H1 (cell line): ENCODE data around the gene GPM6B. TPM values are rescaled to one million over a fixed set of nuclear protein-coding genes. Genes with fewer than 3 reads are reported as not detected.

Experiments
- CTCF ChIA-PET: fragments of 300-600 bp; sonication (Branson Sonifier 250); formaldehyde crosslinking; loops from one replicate; lab custom pipeline; 2021; ENCODE audit not compliant: partially characterized antibody; lab: Charles Lee
- POLR2A ChIA-PET: fragments of 300-600 bp; sonication (Branson Sonifier 250); formaldehyde crosslinking; loops from one replicate; lab custom pipeline; 2021; ENCODE audit warnings: inconsistent platforms; ENCODE audit not compliant: partially characterized antibody; lab: Charles Lee
- DNase-seq, 2 experiments: peaks; one replicate each; pipeline versions ENCODE4 v3.0.0 to v3.0.0-alpha.2; 2010 to 2022; ENCODE audit warnings: low spot score in 2 of 2, low read depth in 1 of 2, mixed read lengths in 1 of 2
- FAIRE-seq: peaks from 2 replicates; lab custom pipeline; 2011; peaks lifted over from hg19 to GRCh38; lab: Jason Lieb, UNC
- H2AFZ ChIP-seq: 2 replicates; pipeline ENCODE4 v1.8.1; 2012; ENCODE audit warnings: low read length, inconsistent platforms
- H2AK5ac ChIP-seq: 2 replicates; pipeline ENCODE4 v1.6.1; 2013; ENCODE audit warnings: low read depth, low read length
- H2BK120ac ChIP-seq: replicated peaks from 2 replicates; pipeline ENCODE3; 2013; ENCODE audit warnings: low read depth, low read length, inconsistent platforms
- H2BK12ac ChIP-seq: 2 replicates; pipeline ENCODE4 v1.6.1; 2013; ENCODE audit warnings: low read depth, low read length
- H2BK15ac ChIP-seq: 2 replicates; pipeline ENCODE4 v1.6.1; 2013; ENCODE audit warnings: low read length
- H2BK20ac ChIP-seq: 2 replicates; pipeline ENCODE4 v1.6.1; 2013; ENCODE audit warnings: low read length
- H2BK5ac ChIP-seq: 2 replicates; pipeline ENCODE4 v1.6.1; 2013; ENCODE audit warnings: low read depth, low read length
- H3K14ac ChIP-seq: 2 replicates; pipeline ENCODE4 v1.6.1; 2013; ENCODE audit warnings: inconsistent platforms; ENCODE audit not compliant: insufficient read length
- H3K18ac ChIP-seq: 2 replicates; pipeline ENCODE4 v1.6.1; 2013; ENCODE audit warnings: low read length; ENCODE audit errors: extremely low read depth
- H3K23ac ChIP-seq: 2 replicates; pipeline ENCODE4 v1.6.1; 2013; ENCODE audit warnings: inconsistent platforms; ENCODE audit not compliant: insufficient read length
- H3K23me2 ChIP-seq: 2 replicates; pipeline ENCODE4 v1.6.1; 2013; ENCODE audit warnings: low read depth, low read length
- H3K27ac ChIP-seq: 2 replicates; pipeline ENCODE4 v1.6.1; 2011; ENCODE audit warnings: low read depth, low read length, inconsistent platforms
- H3K27me3 ChIP-seq, 4 experiments: replicated peaks in 1 of 4; 1 replicate in 1 of 4; 2 replicates in 3 of 4; pipeline versions ENCODE4 v1.6.1 to v1.8.1; 2011 to 2013; ENCODE audit warnings: low read length in 3 of 4, mild to moderate bottlenecking in 3 of 4, inconsistent platforms in 2 of 4, mixed read lengths in 2 of 4, moderate library complexity in 1 of 4; ENCODE audit not compliant: control insufficient read depth in 3 of 4, insufficient read depth in 3 of 4; ENCODE audit errors: extremely low read depth in 1 of 4
- H3K36me3 ChIP-seq, 4 experiments: 2 replicates each; pipeline versions ENCODE4 v1.6.1 to v1.8.1; 2011 to 2013; ENCODE audit warnings: mild to moderate bottlenecking in 4 of 4, low read length in 3 of 4, moderate library complexity in 2 of 4, control low read depth in 1 of 4, inconsistent platforms in 1 of 4; ENCODE audit not compliant: insufficient read depth in 4 of 4, control insufficient read depth in 2 of 4
- H3K4ac ChIP-seq: replicated peaks from 2 replicates; pipeline ENCODE3; 2013; ENCODE audit warnings: low read length, low read depth, mixed read lengths, inconsistent platforms; ENCODE audit not compliant: insufficient read length
- H3K4me1 ChIP-seq, 4 experiments: replicated peaks in 1 of 4; 1 replicate in 1 of 4; 2 replicates in 3 of 4; pipeline versions ENCODE4 v1.6.1 to v1.8.1; 2011 to 2013; ENCODE audit warnings: low read length in 3 of 4, inconsistent platforms in 2 of 4, mixed read lengths in 1 of 4; ENCODE audit not compliant: insufficient read depth in 4 of 4, control insufficient read depth in 3 of 4
- H3K4me2 ChIP-seq, 2 experiments: 2 replicates each; pipeline versions ENCODE4 v1.6.1 to v1.8.1; 2011 to 2013; ENCODE audit warnings: low read depth in 2 of 2, low read length in 2 of 2, control low read depth in 1 of 2, inconsistent platforms in 1 of 2, mild to moderate bottlenecking in 1 of 2; ENCODE audit not compliant: insufficient read depth in 1 of 2
- H3K4me3 ChIP-seq, 4 experiments: fragments of 200-600, 300-600 bp in 1 of 4; sonication (generic), shearing (Covaris generic), sonication (Bioruptor Twin) in 1 of 4; 2 replicates each; pipeline versions ENCODE4 v1.5.1 to v1.8.1; 2011 to 2016; ENCODE audit warnings: low read length in 4 of 4, low read depth in 3 of 4, control low read depth in 2 of 4, inconsistent platforms in 2 of 4, mild to moderate bottlenecking in 2 of 4, mixed read lengths in 1 of 4, moderate library complexity in 1 of 4; ENCODE audit not compliant: insufficient read depth in 2 of 4; ENCODE audit errors: extremely low read depth in 1 of 4
- H3K56ac ChIP-seq: replicated peaks from 2 replicates; pipeline ENCODE3; 2013; ENCODE audit warnings: low read depth, mild to moderate bottlenecking, mixed read lengths, low read length, inconsistent platforms; ENCODE audit not compliant: insufficient read length
- H3K79me1 ChIP-seq: 2 replicates; pipeline ENCODE4 v1.6.1; 2013; ENCODE audit warnings: low read depth, low read length, control low read depth
- H3K79me2 ChIP-seq, 2 experiments: 2 replicates each; pipeline versions ENCODE4 v1.6.1 to v1.8.1; 2012 to 2013; ENCODE audit warnings: low read length in 2 of 2, mild to moderate bottlenecking in 2 of 2, inconsistent platforms in 1 of 2; ENCODE audit not compliant: insufficient read depth in 2 of 2, control insufficient read depth in 1 of 2
- H3K9ac ChIP-seq, 4 experiments: replicated peaks in 1 of 4; 1 replicate in 1 of 4; 2 replicates in 3 of 4; pipeline versions ENCODE4 v1.6.1 to v1.8.1; 2011 to 2013; ENCODE audit warnings: low read depth in 3 of 4, low read length in 3 of 4, control low read depth in 2 of 4, mild to moderate bottlenecking in 2 of 4, moderate library complexity in 2 of 4, inconsistent platforms in 1 of 4; ENCODE audit errors: extremely low read depth in 1 of 4
- H3K9me3 ChIP-seq, 2 experiments: 2 replicates each; pipeline versions ENCODE4 v1.6.1 to v1.8.1; 2012 to 2013; ENCODE audit warnings: mild to moderate bottlenecking in 2 of 2, moderate library complexity in 2 of 2, control low read depth in 1 of 2, inconsistent platforms in 1 of 2, low read depth in 1 of 2, low read length in 1 of 2, mixed read lengths in 1 of 2; ENCODE audit not compliant: insufficient read depth in 2 of 2
- H4K20me1 ChIP-seq, 2 experiments: replicated peaks in 1 of 2; 2 replicates each; pipeline versions ENCODE3 to v1.8.1; 2011 to 2013; ENCODE audit warnings: inconsistent platforms in 2 of 2, low read length in 2 of 2, mild to moderate bottlenecking in 1 of 2; ENCODE audit not compliant: insufficient read depth in 2 of 2, control insufficient read depth in 1 of 2
- H4K5ac ChIP-seq: 2 replicates; pipeline ENCODE4 v1.6.1; 2013; ENCODE audit warnings: low read length, low read depth, mixed read lengths, inconsistent platforms; ENCODE audit not compliant: insufficient read length
- H4K8ac ChIP-seq: 2 replicates; pipeline ENCODE4 v1.8.0; 2013; ENCODE audit warnings: mild to moderate bottlenecking, moderate library complexity, low read length, inconsistent platforms; ENCODE audit not compliant: insufficient read depth; ENCODE audit errors: extremely low read depth
- H4K91ac ChIP-seq: replicated peaks from 2 replicates; pipeline ENCODE3; 2013; ENCODE audit warnings: low read length, mixed read lengths, inconsistent platforms; ENCODE audit not compliant: insufficient read length
- CHD1 ChIP-seq: IDR thresholded peaks from 2 replicates; pipeline ENCODE4 v1.6.1; 2012; ENCODE audit warnings: low read depth, low read length, improper control_type of control experiment
- CHD2 ChIP-seq: IDR thresholded peaks from 2 replicates; pipeline ENCODE4 v1.6.1; 2012; ENCODE audit warnings: low read length, improper control_type of control experiment
- EP300 ChIP-seq, 2 experiments: IDR thresholded peaks; 1 replicate in 1 of 2; 2 replicates in 1 of 2; pipeline ENCODE4 v1.6.1; 2011 to 2012; ENCODE audit warnings: low read depth in 2 of 2, low read length in 2 of 2, mild to moderate bottlenecking in 2 of 2, borderline replicate concordance in 1 of 2, inconsistent platforms in 1 of 2, moderate library complexity in 1 of 2
- FOSL1 ChIP-seq: IDR thresholded peaks from 2 replicates; pipeline ENCODE4 v1.6.1; 2011; ENCODE audit warnings: mild to moderate bottlenecking, low read depth, low read length, moderate library complexity; ENCODE audit not compliant: insufficient read depth
- GABPA ChIP-seq: IDR thresholded peaks from 2 replicates; pipeline ENCODE4 v1.6.1; 2011; ENCODE audit warnings: mild to moderate bottlenecking, low read length, moderate library complexity, borderline replicate concordance; ENCODE audit not compliant: insufficient read depth
- KDM1A ChIP-seq: fragments of 200-600, 300-600 bp; sonication (generic); IDR thresholded peaks from 2 replicates; pipeline ENCODE4 v1.7.1; 2016; ENCODE audit warnings: mild to moderate bottlenecking, low read length, borderline replicate concordance
- POU5F1 ChIP-seq: IDR thresholded peaks from 2 replicates; pipeline ENCODE4 v1.6.1; 2011; ENCODE audit warnings: low read depth, mild to moderate bottlenecking, low read length, moderate library complexity
- SIN3A ChIP-seq, 2 experiments: IDR thresholded peaks in 1 of 2; conservative IDR thresholded peaks in 1 of 2; 2 replicates each; pipeline ENCODE4 v1.6.1; 2011 to 2012; ENCODE audit warnings: low read length in 2 of 2, improper control_type of control experiment in 1 of 2, low read depth in 1 of 2, mild to moderate bottlenecking in 1 of 2
- TAF1 ChIP-seq: IDR thresholded peaks from 2 replicates; pipeline ENCODE4 v1.6.1; 2011; ENCODE audit warnings: mild to moderate bottlenecking, low read depth, low read length
- TBP ChIP-seq: IDR thresholded peaks from 2 replicates; pipeline ENCODE4 v1.6.1; 2011; ENCODE audit warnings: low read depth, low read length, improper control_type of control experiment
- TCF12 ChIP-seq: IDR thresholded peaks from 2 replicates; pipeline ENCODE4 v1.6.1; 2011; ENCODE audit warnings: low read depth, mild to moderate bottlenecking, low read length
- TEAD4 ChIP-seq: IDR thresholded peaks from 2 replicates; pipeline ENCODE4 v1.6.1; 2012; ENCODE audit warnings: low read depth, low read length, inconsistent platforms, mixed read lengths
- WGBS, 2 experiments: shearing (Covaris generic) in 1 of 2; methylation state at CpG; one replicate each; pipeline versions ENCODE4 v1.1.6 to v1.1.7; 2013 to 2015; ENCODE audit warnings: low lambda C conversion rate in 2 of 2, mixed read lengths in 2 of 2, inconsistent platforms in 1 of 2, low coverage in 1 of 2, missing lambda C conversion rate in 1 of 2; ENCODE audit not compliant: insufficient replicate concordance in 2 of 2, insufficient coverage in 1 of 2, insufficient read length in 1 of 2; ENCODE audit errors: extremely low coverage in 1 of 2, missing lambda C conversion rate in 1 of 2; 5-methylcytosine and 5-hydroxymethylcytosine counted together
- polyA plus RNA-seq, 7 experiments: library from polyadenylated mRNA; depleted of rRNA in 3 of 7; stranded (reverse) in 5 of 7; unstranded in 2 of 7; fragments of >200 nt in 5 of 7; fragments of 200-250 nt in 2 of 7; gene quantifications; 1 replicate in 5 of 7; 2 replicates in 1 of 7; 4 replicates in 1 of 7; pipeline versions ENCODE4 v1.2.1 to v1.2.3, GENCODE V29; 2011 to 2013; ENCODE audit warnings: missing spikeins in 2 of 7, mixed read lengths in 2 of 7
- total RNA-seq: library from RNA; stranded (reverse); fragmentation: NEBNext Ultra II Directional; extraction: Animal tissue kit (Norgen Biotek cat#: 25700); gene quantifications from 2 replicates; pipeline ENCODE4 v1.2.1, GENCODE V29; 2021
- TF ChIP-seq, protein P1 (sequence below): IDR thresholded peaks from 2 replicates; pipeline ENCODE4 v1.6.1; 2011; ENCODE audit warnings: low read length, improper control_type of control experiment

Gene GPM6B
- total and polyA plus RNA-seq, 2 of the 8 experiments (the other 6 are each of a cell fraction or from before 2014, with no cell fraction given), result 132 to 175 TPM

DNA sequence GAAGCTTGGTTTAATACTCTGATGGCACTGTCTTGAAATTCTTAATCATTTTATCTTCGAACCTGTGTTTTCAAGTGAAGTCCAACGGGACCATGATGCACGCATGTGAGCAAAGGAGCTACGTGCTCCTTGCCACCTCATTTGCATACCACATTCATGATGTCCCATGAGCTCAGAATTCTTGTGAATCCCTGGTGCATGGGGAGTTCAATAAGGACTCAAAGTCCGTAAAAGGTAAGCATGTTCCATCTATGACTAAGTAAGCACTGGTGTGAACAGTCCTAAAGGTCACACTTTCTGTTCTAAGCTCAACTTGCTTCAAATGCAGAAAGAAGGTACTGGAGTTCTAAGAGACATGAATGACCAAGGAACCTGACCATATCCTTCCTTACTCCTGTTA lies 13.1 kb upstream of the GPM6B start:
- WGBS, 2 experiments, result 100% methylated on average over 5 of the region's 5 CpGs; no CpG with 5 or more reads in 1 of the 2 experiments
- no peak for FAIRE-seq
- no peak for TF ChIP-seq CHD1
- TF ChIP-seq KDM1A, result no peak
- no peak for TF ChIP-seq TAF1
- no peak for TF ChIP-seq SIN3A (conservative IDR thresholded peaks at IDR 0.05 in 1 of 2, IDR thresholded peaks at IDR 0.05 in 1 of 2; ENCODE audit: low read depth in 1 of 2, low read length in 2 of 2)
- no peak for TF ChIP-seq FOSL1
- no peak for TF ChIP-seq TEAD4
- TF ChIP-seq TCF12, result no peak
- no peak for TF ChIP-seq GABPA
- TF ChIP-seq, protein P1, sequence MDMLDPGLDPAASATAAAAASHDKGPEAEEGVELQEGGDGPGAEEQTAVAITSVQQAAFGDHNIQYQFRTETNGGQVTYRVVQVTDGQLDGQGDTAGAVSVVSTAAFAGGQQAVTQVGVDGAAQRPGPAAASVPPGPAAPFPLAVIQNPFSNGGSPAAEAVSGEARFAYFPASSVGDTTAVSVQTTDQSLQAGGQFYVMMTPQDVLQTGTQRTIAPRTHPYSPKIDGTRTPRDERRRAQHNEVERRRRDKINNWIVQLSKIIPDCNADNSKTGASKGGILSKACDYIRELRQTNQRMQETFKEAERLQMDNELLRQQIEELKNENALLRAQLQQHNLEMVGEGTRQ, result no peak
- TF ChIP-seq EP300 (IDR thresholded peaks at IDR 0.05; ENCODE audit: borderline replicate concordance in 1 of 2, low read depth in 2 of 2, low read length in 2 of 2), result no peak
- TF ChIP-seq POU5F1, result no peak
- TF ChIP-seq CHD2, result no peak
- no peak for TF ChIP-seq TBP

More for the DNA sequence above, 13.1 kb upstream of the GPM6B start:
- Histone ChIP-seq H2BK15ac (no peak overlapping the region), H4K91ac (no peak overlapping the region), H3K4ac (no peak overlapping the region), H3K36me3 (no peaks in the 10 kb centered on the region), H3K23me2 (no peaks in the 10 kb centered on the region), H3K79me1 (no peaks in the 10 kb centered on the region), H2BK120ac (no peak overlapping the region), H3K9ac (no peak overlapping the region), H2AK5ac (no peak overlapping the region), H3K23ac (no peak overlapping the region), H3K79me2 (peaks cover 0 to 26% of the 10 kb centered on the region in 2 experiments; a peak in 2 of 4 replicates), H3K56ac (no peak overlapping the region), H3K9me3 (no peaks in the 10 kb centered on the region), H2BK5ac (no peak overlapping the region), H3K27me3 (no peaks in the 10 kb centered on the region), H4K5ac (no peak overlapping the region), H2BK20ac (no peak overlapping the region), H3K18ac (no peak overlapping the region), H3K4me2 (no peak overlapping the region), H3K14ac (no peak overlapping the region), H4K8ac (no peak overlapping the region), H3K4me3 (no peak overlapping the region), H3K4me1 (no peaks in the 10 kb centered on the region), H2BK12ac (no peak overlapping the region), H2AFZ (no peak overlapping the region), H4K20me1 (no peaks in the 10 kb centered on the region), H3K27ac (no peak overlapping the region)
- DNase-seq, result no peak
- POLR2A ChIA-PET, result interaction anchor here (1.5 kb wide), 1 partner anchor 23 kb away, joined by 3 read pairs; no protein-coding TSS in a partner anchor
- CTCF ChIA-PET, result interaction anchor here (0.8 to 1.9 kb wide), 6 partner anchors 8 to 70 kb away, joined by 3 to 7 read pairs (median 4); no protein-coding TSS in a partner anchor
